Left colon (tissue), 2 donors: ENCODE data around the gene ILKAP. TPM values are rescaled to one million over a fixed set of nuclear protein-coding genes. Genes with fewer than 3 reads are reported as not detected.

ENCODE experiments used
- ATAC-seq: fragments of 200-7000 bp; cut with Tn5 transposase; one replicate; pipeline ENCODE4 v1.9.1; 2020; ENCODE audit warnings: mild to moderate bottlenecking, moderate library complexity
- DNase-seq, 2 donors: peaks; one replicate each; pipeline ENCODE4 v3.0.0-alpha.2; 2020
- intact Hi-C, 2 donors: fragments of 100-400 bp; cut with DNase I in 1 of 2; cut with micrococcal nuclease in 1 of 2; formaldehyde crosslinking; loops; one replicate each; pipeline versions ENCODE4 v1.11.2 to v1.14.0; 2022; cut with DNase I, micrococcal nuclease
- total RNA-seq, 2 donors: library from RNA; stranded (reverse); fragmentation: NEBNext Ultra II Directional; extraction: Animal tissue kit (Norgen Biotek cat#: 25700); gene quantifications; one replicate each; pipeline ENCODE4 v1.2.1, GENCODE V29; 2021
- donor health status: DM: no; HTN: no; CAD: no.
- donor health status: DM: yes; HTN: yes; CAD: no.

Gene ILKAP
- total RNA-seq, 2 donors from 2014 or later, result 32.7 to 38.6 TPM

DNA sequence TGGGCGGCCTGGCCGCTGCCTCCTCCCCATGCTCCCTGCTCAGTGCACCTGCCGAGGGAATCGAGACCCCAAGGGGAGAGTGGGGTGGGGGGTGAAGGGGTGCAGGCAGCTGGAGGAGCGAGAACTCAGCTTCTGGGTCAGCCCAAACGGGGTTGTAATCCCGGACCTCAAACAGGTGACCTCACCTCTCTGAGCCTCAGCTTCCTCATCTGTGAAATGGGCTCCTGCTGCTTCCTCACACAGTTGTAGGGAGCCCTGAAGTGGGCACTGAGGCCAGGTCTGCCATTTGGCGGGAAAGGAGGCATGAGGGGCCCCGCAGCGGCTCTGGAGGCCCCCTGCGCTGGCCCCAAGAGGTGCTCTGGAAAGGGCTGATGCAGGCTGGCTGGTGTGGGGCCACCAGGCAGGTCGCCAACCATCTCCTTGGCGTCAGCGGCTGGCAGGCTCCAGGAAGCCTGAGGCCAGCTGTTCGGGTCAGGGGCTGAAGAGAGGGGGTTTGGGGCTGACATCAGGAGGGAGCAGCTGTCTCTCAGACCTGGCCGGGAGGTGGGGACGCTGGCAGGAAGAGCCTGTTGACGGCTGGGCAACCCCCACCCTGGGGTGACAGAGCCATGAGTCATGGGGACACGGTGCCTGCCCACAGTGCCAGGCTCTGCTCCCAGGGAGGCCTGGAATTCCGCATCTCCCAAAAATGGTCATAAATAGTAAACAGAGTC, 60.1 kb downstream of the ILKAP start:
- DNase-seq, result no peak
- no peak for ATAC-seq
- intact Hi-C loops, result no loop called here

- peak; percentile 32 for ATAC-seq
- intact Hi-C loops, result no loop called here
- DNase-seq, result no peak
These were observed 60.9 kb downstream of the ILKAP start for GRCh38 chr2:238142382-238143205.

DNA sequence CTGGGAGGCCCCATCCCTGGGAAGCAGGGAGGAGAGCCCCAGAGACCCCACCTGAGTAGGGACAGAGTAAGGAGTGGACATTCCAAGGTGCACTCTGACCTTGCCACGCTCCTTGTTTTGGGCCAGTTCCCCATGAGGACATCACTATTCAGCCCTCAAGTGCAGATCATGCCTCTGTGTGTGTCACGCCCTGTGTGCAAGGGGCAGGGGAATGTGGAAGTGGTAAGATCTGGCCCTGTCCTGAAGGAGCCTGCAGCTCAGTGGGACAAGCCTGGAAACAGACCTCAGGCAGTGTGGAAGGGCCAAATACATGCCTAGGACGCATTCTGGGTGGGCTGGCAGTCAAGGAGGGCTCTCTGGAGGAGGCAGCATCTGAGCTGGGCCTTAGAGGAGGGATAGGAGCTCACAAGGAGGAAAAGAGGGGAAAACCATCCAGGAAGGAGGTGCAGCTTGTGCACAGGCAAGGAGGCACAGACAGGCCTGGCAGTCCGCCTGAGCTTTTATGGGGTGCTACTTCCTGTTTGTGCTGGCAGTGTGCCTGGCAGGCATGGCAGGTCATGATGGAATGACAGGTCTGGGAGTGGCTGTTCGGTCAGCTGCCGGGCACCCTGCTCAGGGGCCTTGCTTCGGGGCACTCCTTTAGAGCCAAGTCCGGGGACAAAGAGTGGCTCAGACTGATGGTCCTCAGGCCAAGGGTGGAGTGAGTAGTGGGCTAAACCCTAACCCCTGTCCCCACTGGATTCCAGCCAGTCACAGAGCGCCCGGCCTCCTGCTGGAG, 61.8 kb downstream of the ILKAP start:
- intact Hi-C loops, result no loop called here
- DNase-seq, result peak; percentile 89 to 90
- ATAC-seq, result peak; percentile 94

- intact Hi-C loops, result no loop called here
- ATAC-seq, result no peak
- DNase-seq, result no peak
These were observed 62.6 kb downstream of the ILKAP start for GRCh38 chr2:238140721-238141540.

- DNase-seq (no peak), ATAC-seq (no peak)
- intact Hi-C loops, result no loop called here
These were observed 63.5 kb downstream of the ILKAP start for GRCh38 chr2:238140040-238140439.

GRCh38 chr2:238139196-238140039, 64.1 kb downstream of the ILKAP start:
- no peak for DNase-seq
- no peak for ATAC-seq
- intact Hi-C loops, result no loop called here

DNA sequence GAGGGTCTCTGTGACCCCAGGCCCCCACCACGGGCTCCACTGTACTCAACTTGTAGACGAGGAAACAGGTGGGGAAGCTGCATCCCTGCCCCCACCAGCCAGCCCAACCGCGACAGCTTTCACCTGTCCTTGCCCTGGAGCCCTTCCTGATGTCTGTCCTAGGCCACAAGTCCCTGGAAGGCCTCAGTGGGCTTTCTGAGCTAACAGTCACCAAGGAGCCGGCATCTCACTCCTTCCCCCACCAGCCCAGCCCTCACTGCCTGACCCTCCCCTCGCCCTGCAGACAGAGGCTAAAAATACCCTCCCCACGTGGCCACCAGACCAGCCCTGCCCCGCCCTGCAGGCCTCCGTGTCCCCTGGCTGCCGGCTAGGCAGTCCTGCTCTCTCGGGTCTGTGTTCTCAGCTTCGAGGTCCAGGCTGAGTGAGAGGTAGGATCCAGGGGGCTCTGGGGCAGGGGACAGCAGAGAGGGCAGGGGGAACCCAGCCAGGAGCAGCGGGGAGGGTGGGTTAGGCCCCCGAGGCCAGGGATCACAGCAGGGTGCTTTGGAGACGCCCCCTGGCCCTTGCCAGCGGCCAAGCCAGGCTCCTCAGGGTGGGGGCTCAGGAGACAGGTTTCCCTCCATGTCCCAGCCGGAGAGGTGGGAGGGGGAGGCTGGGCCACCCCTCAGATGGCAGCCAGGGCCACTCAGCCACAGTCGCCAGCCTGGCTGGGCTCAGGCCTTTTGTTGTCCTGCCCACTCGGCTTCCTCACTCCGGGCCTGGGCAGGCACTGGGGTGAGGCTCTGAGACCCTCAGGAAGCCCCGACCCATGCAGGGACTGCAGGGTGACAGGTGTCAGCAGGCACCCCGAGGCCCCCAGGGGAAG, 64.9 kb downstream of the ILKAP start, which contains the start of gene KLHL30:
KLHL30 (plus strand) TSS at position 338 of the 865 bp plus-strand sequence. CDS start 2,087 bp downstream, outside the sequence.
- intact Hi-C loops, result no loop called here
- ATAC-seq (no peak), DNase-seq (no peak)

GRCh38 chr2:238137885-238138284, 65.6 kb downstream of the ILKAP start:
- no peak for ATAC-seq
- no peak for DNase-seq
- intact Hi-C loops, result no loop called here

GRCh38 chr2:238136820-238137537, 66.5 kb downstream of the ILKAP start:
- DNase-seq (no peak), ATAC-seq (no peak)
- intact Hi-C loops, result no loop called here

DNA sequence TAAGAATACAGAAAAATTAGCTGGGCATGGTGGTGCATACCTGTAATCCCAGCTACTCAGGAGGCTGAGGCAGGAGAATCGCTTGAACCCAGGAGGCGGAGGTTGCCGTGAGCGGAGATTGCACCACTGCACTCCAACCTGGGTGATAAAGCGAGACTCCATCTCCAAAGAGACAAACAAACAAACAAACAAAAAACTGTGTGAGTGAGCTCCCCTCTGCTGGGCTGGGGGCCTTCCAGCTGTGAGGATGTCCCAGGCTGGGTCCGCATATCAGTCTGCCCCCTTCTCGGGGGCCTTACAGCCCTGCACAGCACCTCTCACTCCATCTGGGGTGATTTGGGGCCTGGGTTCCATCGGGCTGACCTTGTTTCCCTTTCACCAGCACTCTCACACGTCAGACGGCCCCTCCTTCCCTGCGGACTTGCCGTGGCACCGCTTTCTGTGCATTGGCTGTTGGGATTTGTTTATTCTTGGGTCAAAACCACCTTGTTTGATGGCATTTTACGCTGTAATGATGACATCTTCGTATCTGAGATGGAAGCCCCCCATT, 67.8 kb downstream of the ILKAP start:
- no peak for ATAC-seq
- DNase-seq, result no peak
- intact Hi-C loops, result no loop called here

- intact Hi-C loops, result no loop called here
- DNase-seq (no peak), ATAC-seq (no peak)
These were observed 69.1 kb downstream of the ILKAP start for GRCh38 chr2:238134393-238134785.

DNA sequence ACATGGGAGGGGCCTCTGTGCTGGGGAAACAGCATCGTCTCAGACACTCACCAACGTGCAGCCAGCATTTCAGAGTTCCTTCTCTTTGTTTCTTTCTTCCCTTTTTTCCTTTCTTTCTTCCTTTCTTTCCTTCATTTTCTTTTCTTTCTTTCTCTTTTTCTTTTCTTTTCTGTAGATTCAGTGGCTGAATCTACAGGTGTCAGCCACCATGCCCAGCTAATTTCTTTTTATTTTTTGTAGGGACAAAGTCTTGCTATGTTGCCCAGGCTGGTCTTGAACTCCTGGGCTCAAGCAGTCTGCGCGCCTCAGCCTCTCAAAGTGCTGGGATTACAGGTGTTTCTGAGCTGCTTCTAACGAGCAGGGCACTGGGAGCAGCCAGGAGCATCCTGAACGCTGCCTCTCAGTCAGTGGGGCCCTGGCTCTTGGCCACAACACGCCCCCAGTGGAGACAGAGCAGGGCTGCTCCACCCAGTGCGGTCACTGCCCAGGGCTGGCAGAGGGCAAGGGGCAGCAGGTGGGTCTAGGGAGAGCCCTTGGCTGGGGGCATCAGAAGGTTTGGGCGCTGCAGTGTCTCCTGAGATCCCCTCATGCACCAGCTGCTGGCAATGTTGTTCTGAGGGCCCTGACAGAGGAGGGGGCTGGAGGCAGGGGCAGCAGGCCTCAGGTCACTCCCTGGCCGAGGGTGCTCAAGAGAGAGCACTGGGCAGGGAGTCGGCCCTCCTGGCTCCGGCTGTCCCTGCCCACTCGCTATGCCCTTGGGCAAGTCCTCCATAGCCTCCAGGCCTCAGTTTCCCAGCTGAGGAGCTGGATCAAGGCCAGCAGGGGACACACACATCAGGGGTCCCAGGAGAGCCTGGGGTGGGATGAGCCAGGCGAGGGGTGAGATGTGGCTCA, 69.7 kb downstream of the ILKAP start:
- ATAC-seq, result no peak

DNA sequence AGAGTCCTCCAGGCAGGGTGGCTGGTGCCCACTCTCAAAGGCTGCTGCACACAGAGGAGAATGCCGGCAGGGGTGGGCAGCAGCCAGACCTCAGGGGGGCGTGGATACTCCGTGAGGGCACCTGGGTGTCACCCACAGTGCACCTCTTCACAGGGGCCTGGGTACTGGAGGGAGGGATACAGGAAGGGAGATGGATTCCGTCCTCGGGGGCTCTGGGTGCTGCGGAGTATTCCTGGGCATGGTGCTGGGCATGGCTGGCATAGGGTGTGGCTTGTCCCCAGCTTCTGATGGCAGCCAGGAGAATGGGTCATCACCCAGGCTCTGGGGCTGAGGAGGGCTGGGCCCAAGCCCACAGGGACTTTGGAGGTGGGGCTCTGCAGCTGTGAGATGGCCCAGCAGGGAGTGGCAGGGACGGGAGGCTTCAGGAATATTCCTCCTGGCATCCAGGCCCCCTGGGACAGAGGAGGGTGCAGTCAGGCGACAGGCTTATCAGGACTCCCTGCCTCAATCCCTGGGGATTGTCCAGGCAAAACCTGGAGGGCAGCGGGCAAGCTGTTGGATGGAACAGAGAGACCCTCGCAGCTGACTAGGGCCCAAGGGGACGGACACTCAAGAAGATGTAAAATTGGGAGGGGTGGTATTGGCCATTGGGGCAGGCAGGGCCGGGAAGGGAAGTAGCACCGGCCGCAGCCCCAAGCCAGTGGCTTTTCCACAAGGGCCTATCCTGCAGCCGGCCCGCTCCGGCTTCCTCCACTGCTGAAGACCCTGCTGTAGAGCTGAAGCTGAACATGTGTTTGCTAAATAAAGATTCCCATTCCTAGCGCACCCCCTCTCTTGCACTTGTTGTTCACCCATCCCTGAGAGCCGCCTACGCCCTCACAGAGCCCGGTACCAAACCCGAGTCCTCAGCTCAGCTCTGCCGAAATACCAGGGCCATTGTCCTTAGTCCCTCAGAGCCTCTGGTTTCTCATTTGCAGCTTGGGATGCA, 70.7 kb downstream of the ILKAP start:
- DNase-seq (no peak), ATAC-seq (no peak)
- intact Hi-C loops, result no loop called here

More for the DNA sequence above, 69.7 kb downstream of the ILKAP start:
- no peak for DNase-seq
- intact Hi-C loops, result no loop called here
